NCI-H2227 (cell line): ENCODE data around the gene MYH14.

Experiments used
- DNase-seq: peaks from one replicate; lab custom pipeline; 2025; ENCODE audit not compliant: unreplicated experiment; lab: John Stamatoyannopoulos, UW

MYH14 gene

GRCh38 chr19:50287331-50287730 lies 83.9 kb downstream of the MYH14 start:
- DNase-seq = no peak

- no peak for DNase-seq
Measured at GRCh38 chr19:50288954-50289353, 85.5 kb downstream of the MYH14 start.

GRCh38 chr19:50290011-50290410 lies 86.6 kb downstream of the MYH14 start:
- DNase-seq = no peak

- no peak for DNase-seq
Measured at GRCh38 chr19:50290775-50291174, 87.4 kb downstream of the MYH14 start.

- no peak for DNase-seq
Measured at GRCh38 chr19:50292216-50292827, 88.9 kb downstream of the MYH14 start.

- no peak for DNase-seq
Measured at GRCh38 chr19:50293263-50294004, 90.0 kb downstream of the MYH14 start.

GRCh38 chr19:50300051-50300450 lies 96.6 kb downstream of the MYH14 start:
- no peak for DNase-seq

- no peak for DNase-seq
Measured at GRCh38 chr19:50300814-50301606, 97.6 kb downstream of the MYH14 start.

- DNase-seq = no peak
Measured at GRCh38 chr19:50301607-50301971, 98.2 kb downstream of the MYH14 start.

- DNase-seq = no peak
Measured at GRCh38 chr19:50303558-50303957, 100.1 kb downstream of the MYH14 start.

- DNase-seq = no peak
Measured at GRCh38 chr19:50308991-50309390, 105.6 kb downstream of the MYH14 start.

- no peak for DNase-seq
Measured at GRCh38 chr19:50309396-50310125, 106.1 kb downstream of the MYH14 start.

GRCh38 chr19:50310759-50311465 lies 107.5 kb downstream of the MYH14 start:
- no peak for DNase-seq

- DNase-seq = peak; percentile 81
Measured at GRCh38 chr19:50311723-50312635, 108.6 kb downstream of the MYH14 start.

GRCh38 chr19:50312967-50313811 lies 109.8 kb downstream of the MYH14 start:
- no peak for DNase-seq

GRCh38 chr19:50313812-50314536 lies 110.6 kb downstream of the MYH14 start:
- peak; percentile 58 for DNase-seq

GRCh38 chr19:50314724-50315708 lies 111.6 kb downstream of the MYH14 start:
- DNase-seq = peak; percentile 61
